NCI-H1105 (cell line): ENCODE results near the gene PLXNC1.
A peak's percentile ranks its signal among the peaks of the same experiment; 100 is the strongest.

Experiments used
- DNase-seq: peaks from one replicate; lab custom pipeline; 2025; lab: John Stamatoyannopoulos, UW

Gene PLXNC1

GRCh38 chr12:94239332-94239993 lies 91.1 kb downstream of the PLXNC1 start:
- DNase-seq, result no peak

- DNase-seq, result no peak
These were observed 91.8 kb downstream of the PLXNC1 start for GRCh38 chr12:94240171-94240570.

DNA sequence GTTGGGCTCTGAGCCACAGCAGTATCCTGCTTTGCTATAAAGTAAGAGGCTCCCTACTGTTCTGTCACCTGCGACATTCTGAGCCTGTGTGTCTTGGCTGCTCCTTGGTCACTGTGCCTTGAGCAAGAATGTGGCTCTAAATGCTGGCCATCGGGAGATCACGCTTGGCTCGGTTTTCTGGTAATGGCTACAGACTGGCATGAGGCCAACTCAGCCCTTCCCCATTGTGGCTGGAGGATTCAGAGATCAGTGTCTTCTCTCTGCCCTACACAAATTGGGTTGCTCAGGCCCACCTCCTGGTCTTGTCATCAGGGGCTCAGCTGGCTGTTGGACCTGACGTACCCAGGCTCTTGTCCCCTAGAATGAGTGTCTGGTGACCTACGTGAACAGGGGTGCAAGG lies 94.5 kb downstream of the PLXNC1 start:
- DNase-seq, result no peak

GRCh38 chr12:94244165-94245133 lies 96.1 kb downstream of the PLXNC1 start:
- DNase-seq, result no peak

GRCh38 chr12:94245631-94246383 lies 97.4 kb downstream of the PLXNC1 start:
- no peak for DNase-seq

DNA sequence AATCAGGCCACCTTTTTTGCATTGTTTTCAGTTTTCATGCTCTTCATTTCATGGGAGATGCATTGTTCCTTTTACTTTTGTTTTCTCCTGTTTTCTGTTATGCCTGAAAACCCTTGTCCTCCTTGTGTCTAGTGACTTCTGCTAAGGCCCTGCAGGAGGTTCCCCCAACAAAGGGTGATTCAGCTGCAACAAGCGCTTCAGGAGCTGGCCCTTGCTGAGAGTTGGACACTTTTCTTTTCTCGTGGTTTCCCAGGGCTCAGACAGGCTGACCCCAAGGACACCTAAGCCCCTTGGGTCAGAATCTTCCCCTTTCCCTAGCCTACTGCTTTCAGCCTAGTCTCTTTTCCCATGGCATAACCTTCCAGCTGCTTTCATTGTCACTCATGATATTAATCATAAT lies 98.9 kb downstream of the PLXNC1 start:
- DNase-seq, result no peak

- no peak for DNase-seq
These were observed 100.2 kb downstream of the PLXNC1 start for GRCh38 chr12:94248582-94248981.

- DNase-seq, result no peak
These were observed 101.8 kb downstream of the PLXNC1 start for GRCh38 chr12:94250130-94250529.

- no peak for DNase-seq
These were observed 105.9 kb downstream of the PLXNC1 start for GRCh38 chr12:94254270-94254669.

DNA sequence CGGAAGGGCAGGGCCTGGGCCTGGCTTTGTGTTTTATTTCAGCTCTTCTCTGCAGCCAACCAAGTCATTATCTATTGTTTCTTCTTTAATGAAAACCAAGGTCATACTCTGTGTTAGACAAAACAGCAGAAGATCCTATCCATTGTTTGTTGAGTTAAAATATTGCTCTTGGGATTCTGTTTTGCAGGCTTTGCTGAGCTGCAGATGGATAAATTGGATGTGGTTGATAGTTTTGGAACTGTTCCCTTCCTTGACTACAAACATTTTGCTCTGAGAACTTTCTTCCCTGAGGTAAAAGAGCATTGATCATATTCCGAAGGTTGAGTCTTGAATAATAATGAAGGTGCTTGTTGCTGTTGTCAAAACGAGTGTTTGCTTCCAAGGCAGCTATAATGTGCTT lies 106.6 kb downstream of the PLXNC1 start:
- no peak for DNase-seq

GRCh38 chr12:94255428-94255827 lies 107.1 kb downstream of the PLXNC1 start:
- no peak for DNase-seq

GRCh38 chr12:94258593-94258992 lies 110.2 kb downstream of the PLXNC1 start:
- DNase-seq, result no peak

GRCh38 chr12:94260017-94260416 lies 111.6 kb downstream of the PLXNC1 start:
- DNase-seq, result no peak

DNA sequence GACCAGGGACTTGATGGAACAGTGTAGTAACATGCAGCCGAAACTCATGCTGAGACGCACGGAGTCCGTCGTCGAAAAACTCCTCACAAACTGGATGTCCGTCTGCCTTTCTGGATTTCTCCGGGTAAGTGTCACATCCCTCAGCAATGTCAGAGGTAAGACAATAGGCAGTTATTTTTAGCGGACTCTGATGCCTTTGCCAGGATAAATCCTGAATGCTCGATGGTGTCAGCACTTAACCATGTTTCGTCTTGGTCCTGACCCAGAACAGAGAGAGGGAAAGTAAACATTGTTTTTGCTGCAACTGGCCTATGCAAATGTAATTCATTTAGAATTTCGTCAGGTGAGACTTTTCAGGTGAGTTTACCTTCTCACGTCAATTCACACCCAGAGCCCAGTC lies 112.3 kb downstream of the PLXNC1 start:
- no peak for DNase-seq

- DNase-seq, result no peak
These were observed 112.7 kb downstream of the PLXNC1 start for GRCh38 chr12:94261119-94261518.

DNA sequence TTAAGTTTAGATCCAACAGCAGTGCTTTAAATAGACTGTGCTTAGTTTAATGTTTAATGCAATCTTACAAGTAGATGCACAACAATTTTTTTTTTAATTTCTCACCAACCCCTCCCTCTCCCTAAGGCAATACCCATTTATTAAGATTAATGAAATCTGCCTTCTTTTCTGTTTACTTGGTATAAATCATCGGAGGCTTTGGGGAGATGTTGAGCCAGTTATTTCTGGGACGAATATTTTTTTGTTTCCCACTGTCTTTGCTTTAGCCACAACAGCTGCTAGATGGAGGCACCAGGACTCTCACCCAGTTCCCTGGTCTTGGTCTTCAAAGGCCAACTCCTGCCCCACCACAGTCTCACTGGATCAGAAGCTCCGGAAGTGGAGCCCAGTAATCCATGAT lies 113.4 kb downstream of the PLXNC1 start:
- no peak for DNase-seq

DNA sequence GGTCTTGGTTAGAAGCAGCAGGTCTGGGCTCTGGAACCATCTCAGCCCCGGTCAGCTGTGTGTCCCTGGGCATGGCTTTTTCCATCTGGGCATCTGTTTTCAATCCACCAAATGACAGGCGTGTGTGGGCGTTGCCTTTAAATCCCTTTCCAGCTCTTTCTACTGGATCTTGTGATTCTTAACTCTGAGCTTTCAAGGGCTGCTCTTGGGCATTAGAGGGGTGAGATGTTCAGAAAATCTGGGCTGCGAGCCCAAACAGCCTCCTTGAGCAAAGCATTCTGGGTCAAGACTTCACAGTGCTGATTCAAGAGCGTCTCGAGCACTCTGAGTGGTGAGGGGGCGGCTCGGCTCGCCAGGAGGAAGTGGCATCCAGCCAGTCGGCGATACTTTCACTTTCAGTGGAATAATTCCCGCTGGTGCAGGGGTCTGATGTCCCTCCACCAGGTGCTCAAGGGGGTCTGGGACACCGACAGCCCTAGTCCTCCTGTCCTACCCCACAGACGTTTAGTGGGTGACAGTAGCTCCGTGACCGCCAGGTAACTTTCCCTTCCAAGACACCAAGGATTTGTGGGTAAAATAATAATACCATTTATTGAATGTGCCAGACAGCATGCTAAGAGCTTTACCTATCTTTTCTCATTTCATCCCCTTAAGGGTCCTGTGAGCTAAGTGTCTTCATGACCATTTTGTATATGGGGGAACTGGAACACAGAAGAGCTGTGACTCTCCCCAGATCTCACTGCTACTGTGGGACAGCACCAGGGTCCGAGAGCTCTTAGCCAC lies 114.0 kb downstream of the PLXNC1 start:
- DNase-seq, result peak; percentile 64

DNA sequence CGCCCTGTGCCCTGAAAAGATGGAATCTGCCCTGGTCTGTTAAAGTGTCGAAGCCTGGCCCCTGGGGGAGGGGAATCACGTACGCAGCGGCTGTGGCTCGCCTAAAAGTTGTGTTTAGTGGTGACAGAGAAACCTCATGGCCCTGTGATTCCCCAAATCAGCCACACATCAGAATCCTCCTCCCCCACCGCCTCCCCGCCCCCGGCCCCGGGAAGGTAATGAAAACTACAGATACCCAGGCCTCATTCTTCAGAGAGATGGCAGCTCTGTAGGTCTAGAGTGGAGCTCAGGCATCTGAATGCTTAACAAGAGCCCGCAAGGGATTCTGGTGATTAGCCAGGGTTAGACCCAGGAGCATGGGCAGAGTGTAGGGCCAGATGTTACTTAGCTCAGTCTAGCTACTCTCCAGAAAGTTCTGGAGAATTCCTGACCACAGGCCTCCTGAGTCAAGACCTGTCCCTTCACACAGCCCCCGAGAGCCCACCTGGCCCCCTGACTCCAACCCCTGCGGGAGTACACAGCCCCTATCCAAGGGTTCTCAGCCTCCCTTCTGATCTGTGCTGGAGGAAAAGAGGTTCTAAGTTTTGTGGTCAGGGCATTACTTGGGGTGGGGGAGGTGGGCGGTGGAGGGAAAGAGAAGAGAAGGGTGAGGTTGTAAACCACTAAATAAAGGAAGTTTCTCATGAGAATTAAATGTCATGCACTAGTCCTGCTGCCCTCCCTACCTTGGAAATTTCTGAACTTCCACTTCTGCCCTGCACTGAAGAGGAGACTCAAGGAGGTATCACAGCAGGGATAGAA lies 114.8 kb downstream of the PLXNC1 start:
- DNase-seq, result no peak

DNA sequence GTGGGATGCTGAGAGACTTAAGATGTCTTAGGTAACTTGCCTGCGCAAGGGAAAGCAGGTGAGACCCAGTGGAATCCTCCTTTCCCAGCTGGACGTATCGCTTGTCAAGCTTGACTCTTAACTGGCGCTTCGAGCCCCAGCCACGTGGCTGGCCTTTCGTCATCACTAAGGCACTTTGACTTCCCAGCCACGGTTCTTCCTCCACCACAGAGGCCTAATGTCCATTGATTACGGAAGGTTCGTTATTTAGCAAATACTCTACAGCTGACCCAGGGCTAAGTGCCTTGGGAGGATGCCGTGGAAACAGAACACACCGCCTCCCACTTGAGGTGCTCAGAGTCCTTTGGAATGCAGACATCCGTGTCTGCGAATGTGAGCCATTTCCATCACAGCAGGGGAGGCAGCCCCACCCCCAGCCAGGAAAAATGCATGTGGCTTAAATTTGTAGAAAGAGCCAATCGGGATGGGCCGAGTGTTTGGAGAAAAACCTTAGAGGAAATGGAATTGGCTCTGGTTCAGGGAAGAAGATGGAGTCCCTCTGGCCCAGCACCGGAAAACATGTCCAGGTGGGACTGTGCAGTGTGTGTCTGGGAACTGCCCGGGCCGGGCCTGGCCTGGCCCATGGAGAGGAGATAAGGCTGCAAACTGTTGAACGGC lies 115.7 kb downstream of the PLXNC1 start:
- no peak for DNase-seq

DNA sequence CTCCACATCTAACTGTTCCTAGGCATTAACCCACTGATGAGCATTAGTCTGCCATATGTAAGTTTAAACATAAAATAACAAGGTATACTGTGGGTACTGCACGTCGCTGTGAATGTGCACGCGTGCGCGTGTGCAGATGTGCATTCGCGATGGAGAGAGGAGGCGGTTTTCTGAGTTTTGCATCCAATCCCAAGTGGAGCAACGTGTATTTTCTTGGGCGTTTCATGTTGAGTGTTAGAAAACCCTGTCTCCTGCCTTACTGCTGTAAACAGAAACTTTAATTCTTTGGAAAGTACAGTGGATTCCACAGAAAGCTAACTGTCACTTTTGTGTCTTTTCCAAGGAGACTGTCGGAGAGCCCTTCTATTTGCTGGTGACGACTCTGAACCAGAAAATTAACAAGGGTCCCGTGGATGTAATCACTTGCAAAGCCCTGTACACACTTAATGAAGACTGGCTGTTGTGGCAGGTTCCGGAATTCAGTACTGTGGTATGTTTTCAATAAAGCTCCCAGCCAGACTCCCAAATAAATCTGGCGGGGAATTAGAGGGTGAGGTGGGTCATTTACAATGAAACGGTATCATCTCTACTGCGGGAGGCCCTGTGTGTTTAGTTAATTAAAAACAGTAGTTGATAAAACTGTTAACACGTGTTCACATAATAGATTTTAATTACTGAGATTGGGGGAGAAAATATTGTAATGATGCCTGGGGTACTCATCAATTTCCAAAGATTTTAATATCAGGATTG lies 116.5 kb downstream of the PLXNC1 start:
- no peak for DNase-seq
